GM19438 (cell line): ENCODE measurements around the gene EMX1.
A peak's percentile ranks its signal among the peaks of the same experiment; 100 is the strongest.

ENCODE experiments used
- ATAC-seq: cut with Tn5 transposase; IDR thresholded peaks from one replicate; pipeline ENCODE4 v1.9.1; 2021; ENCODE audit warnings: low read depth; ENCODE audit not compliant: unreplicated experiment

The EMX1 gene

GRCh38 chr2:72917138-72917876 lies at the start of gene EMX1:
EMX1 (plus strand) TSS chr2:72917519; CDS start chr2:72917853, 334 bp downstream.
- ATAC-seq: peak; percentile 48

GRCh38 chr2:72871060-72871459 lies 46.3 kb upstream of the EMX1 start:
- ATAC-seq: no peak

DNA sequence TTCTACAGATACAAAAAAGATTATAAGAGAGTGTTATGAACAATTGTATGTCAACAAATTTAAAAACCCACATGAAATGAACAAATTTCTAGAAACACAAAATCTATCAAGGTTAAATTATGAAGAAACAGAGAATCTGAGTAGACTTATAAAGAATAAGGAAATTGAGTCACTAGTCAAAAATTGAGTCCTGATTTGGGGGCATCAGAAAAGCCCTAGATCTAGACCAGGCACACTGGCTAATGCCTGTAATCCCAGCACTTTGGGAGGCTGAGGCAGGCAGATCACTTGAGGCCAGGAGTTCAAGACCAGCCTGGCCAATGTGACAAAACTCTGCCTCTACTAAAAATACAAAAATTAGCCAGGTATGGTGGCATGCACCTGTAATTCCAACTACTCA lies 45.4 kb upstream of the EMX1 start:
- no peak for ATAC-seq

GRCh38 chr2:72883356-72883962 lies 33.9 kb upstream of the EMX1 start:
- no peak for ATAC-seq

GRCh38 chr2:72886505-72887031 lies 30.8 kb upstream of the EMX1 start:
- no peak for ATAC-seq

DNA sequence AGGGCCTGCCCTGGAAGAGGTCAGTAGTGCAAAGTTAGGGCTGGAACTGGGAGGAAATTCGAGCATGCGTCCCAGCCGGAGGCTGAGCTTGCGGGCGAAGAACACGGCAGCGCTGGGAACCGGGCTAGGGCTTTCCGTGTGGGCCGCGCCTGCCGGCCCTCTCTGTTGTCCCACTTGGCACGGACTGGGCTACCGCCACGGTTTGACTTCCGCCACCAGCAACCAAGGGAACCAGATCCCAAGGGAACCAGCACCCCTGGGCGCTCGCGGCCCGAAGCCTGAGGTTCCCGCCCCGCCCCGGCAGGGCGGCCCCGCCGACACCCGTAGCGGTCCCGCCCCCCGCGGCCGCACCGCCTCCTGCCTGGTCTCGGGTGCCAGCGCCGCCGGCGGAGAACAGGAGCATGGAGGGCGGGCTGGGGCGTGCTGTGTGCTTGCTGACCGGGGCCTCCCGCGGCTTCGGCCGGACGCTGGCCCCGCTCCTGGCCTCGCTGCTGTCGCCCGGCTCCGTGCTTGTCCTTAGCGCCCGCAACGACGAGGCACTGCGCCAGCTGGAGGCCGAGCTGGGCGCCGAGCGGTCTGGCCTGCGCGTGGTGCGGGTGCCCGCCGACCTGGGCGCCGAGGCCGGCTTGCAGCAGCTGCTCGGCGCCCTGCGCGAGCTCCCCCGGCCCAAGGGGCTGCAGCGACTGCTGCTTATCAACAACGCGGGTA lies 30.1 kb upstream of the EMX1 start, which contains the start of gene SPR:
TSS of gene SPR (plus strand) at position 377 of the 708 bp plus-strand sequence. CDS start at position 402, 25 bp downstream.
- ATAC-seq: peak; percentile 92

- ATAC-seq: peak; percentile 39
Measured at GRCh38 chr2:72887740-72888437, 29.4 kb upstream of the EMX1 start.

DNA sequence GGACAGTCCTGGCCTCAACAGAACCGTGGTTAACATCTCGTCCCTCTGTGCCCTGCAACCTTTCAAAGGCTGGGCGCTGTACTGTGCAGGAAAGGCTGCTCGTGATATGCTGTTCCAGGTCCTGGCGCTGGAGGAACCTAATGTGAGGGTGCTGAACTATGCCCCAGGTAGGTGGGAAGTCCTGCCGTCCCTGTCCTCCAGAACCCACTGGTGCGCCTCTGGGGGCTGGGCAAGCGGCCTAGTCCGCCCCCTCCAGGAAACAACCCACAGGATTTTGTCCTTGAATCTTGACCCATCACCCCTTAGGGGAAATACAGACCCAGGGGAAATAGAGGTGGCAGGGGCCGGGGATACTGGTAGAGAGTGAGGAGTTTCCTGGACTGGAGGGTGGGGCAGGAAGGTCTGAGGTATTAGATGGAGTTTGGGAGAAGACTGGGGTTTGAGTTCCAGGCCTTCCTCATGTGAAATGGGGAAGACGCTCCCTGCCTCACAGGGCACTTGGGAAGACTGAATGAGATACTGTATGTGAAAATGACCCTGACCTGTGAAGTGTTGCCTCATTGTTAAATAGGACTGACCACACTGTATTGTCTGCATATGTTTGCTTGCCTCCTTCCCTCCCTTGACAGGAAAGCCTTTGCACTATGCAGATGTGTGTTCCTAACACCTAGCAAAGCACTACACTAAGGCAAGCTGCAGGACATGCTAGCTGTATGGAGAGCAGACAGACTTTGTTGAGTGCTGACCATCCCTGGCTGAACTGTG lies 28.7 kb upstream of the EMX1 start:
- no peak for ATAC-seq

DNA sequence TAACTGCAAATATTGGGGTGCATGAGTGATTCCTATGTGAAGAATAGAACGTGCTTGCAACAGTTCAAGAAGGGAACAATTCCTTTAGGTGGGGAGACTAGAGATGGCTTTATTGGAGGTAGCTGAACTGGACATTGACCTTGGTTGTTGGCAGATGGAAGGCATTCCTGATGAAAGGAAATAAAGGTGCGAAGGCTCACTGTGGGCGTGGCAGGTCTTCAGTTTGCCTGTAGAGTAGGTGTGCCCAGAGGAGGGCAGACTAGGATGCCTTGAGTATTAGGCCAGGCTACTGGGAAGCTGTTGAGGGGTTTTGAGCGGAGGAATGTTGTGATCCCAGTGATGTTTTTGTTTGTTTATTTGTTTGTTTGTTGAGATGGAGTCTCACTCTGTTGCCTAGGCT lies 27.3 kb upstream of the EMX1 start:
- no peak for ATAC-seq

- no peak for ATAC-seq
Measured at GRCh38 chr2:72891091-72891818, 26.1 kb upstream of the EMX1 start.

DNA sequence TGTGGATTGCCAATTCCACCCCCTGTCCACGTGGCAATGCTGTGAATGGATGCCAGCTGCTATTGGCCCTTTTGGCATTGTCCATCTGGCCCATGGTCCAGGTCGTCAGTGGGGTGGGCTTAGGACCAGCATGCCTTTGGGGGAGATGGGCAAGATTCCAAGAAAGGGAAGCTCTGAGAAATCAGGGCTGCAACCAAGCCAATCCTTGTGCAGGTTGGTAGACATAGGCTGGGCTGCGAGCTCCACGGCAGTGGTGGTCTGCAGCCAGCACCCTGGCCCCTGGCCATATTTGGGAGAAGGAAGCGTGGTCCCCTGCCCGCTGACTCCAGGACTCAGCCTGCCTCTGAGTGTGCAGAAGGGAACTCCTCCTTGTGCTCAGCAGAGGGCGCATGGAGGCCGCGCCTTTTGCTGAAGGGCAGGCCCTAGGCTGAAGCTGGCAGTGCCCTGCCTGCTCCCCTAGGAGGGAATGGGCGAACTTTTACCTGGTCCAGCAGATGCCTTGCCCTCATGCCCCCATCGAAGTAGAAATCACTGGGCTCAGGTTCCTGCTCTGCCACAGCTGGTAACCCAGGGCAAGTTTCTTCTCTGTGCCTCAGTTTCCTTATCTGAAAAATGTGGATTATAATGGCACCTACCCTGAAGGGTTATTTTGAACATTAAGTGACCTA lies 24.7 kb upstream of the EMX1 start:
- ATAC-seq: peak; percentile 66

GRCh38 chr2:72893594-72894319 lies 23.6 kb upstream of the EMX1 start:
- no peak for ATAC-seq

DNA sequence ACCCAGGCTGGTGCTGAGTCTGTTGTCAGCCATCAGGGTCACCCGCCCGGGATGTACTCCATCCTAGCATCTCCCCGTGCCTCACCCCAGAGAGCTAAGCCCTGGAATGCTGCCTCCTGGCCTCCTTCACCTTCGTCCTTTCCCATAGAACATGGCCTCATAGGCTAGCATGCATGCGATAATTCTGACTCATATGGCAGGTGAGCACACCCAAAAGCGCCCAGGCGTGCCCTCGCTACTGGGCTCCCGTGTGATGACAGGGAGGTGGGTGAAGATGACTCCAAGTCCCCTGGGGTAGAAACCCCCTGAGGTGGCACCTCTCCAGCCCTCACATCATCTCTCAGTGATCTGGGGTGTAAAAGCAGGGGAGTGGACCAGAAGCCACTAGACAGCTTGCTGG lies 22.8 kb upstream of the EMX1 start:
- no peak for ATAC-seq

DNA sequence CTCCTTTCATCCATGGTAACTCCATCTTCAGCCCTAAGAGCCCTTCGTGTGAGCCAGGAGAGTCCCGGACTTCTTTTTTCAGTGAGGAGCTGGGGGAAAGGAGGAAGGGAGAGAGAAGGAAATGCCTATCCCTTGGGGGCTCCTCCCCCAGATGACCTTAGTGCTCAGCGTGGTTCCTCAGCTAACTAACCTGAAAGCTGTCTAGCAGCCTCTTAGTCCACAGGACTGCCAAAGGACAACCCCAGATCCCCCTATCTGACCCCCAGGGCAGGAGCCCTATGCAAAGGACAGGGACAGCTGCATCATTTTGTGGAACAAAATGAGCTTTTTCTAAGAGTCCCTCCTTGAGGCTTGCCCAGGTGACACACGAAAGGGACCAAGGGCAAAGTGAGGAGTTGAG lies 22.2 kb upstream of the EMX1 start:
- no peak for ATAC-seq

DNA sequence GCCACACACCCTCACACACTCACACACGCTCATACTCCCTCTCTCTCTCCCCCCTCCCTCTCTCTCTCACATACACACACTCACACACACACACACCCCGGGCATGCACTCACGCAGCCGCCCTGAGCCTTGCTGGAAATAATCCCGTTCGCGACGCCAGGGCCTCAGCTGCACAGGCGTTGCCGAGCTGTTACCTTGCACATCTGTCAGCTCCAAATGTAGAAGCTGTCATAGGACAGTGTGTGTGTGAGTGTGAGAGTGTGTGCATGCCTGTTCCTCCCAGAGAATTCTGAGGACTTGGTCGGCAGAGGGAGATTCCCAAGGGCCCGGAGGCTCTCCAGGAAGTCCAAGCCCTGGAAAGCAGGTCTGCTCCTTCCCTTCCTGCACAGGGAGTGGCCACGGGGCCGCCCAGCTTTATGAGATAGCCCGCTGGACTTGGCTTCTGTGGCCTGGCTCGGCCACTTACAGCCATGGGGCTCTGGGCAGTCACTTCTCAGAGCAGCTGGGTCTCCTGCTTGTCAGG lies 21.5 kb upstream of the EMX1 start:
- ATAC-seq: no peak

GRCh38 chr2:72896446-72896845 lies 20.9 kb upstream of the EMX1 start:
- no peak for ATAC-seq

DNA sequence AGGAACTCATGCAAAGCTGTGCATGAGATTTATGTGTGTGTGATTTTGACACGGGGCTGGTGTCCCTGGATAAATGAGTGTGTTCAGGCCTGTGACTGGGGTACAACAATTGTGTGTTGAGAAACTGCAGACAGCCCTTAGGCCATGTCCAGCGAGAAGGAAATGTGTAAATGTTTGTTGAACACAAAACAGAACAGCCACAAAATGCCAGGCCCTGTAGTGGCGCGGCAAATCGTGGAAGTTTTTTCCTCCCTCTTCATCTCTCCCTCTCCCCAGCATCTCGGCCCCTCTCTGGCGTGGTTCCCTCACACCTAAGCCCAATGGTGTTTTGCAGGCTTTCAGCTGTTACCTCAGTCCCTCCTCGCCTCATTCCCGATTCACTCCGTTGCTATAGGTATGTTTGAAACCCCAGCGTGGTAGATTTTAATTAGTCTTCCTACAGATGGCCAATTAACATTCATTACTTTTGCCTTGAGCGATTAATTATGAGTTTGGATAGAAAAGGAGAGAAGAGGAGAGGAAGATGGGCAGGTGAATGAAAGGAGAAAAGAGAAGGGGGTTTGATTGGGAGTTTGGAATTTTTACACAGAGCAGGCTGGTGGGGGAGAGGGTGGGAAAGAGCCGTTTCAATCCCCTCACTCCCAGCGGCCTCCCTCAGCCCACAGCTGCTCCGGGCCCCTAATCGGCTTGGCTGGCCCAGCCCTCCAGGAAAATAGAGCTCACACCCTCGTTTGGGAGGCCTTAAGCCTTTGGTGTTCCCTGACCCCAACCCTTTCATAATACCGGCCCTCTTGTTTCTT lies 19.3 kb upstream of the EMX1 start:
- no peak for ATAC-seq
